H9 (cell line): ENCODE results near the gene ICE1. TPM values are rescaled to one million over a fixed set of nuclear protein-coding genes. Genes with fewer than 3 reads are reported as not detected.

Source experiments
- DNase-seq: peaks from one replicate; pipeline ENCODE4 v3.0.0-alpha.2; 2017
- H2AFZ ChIP-seq: one replicate; pipeline ENCODE4 v1.6.1; 2013; ENCODE audit warnings: mild to moderate bottlenecking, low read length, control low read depth, moderate library complexity
- H2AK5ac ChIP-seq: 2 replicates; pipeline ENCODE4 v1.6.1; 2013; ENCODE audit warnings: low read length, control low read depth, mixed read lengths; ENCODE audit not compliant: insufficient read length
- H2BK120ac ChIP-seq: one replicate; pipeline ENCODE4 v1.6.1; 2013; ENCODE audit warnings: low read depth, mild to moderate bottlenecking, low read length, control low read depth, inconsistent platforms; ENCODE audit not compliant: poor library complexity, severe bottlenecking
- H2BK12ac ChIP-seq: 2 replicates; pipeline ENCODE4 v1.6.1; 2013; ENCODE audit warnings: low read length, control low read depth, mixed read lengths, low read depth; ENCODE audit not compliant: insufficient read length
- H2BK15ac ChIP-seq: 2 replicates; pipeline ENCODE4 v1.6.1; 2013; ENCODE audit warnings: low read depth, low read length, control low read depth
- H2BK20ac ChIP-seq: one replicate; pipeline ENCODE4 v1.6.1; 2013; ENCODE audit warnings: low read depth, mild to moderate bottlenecking, low read length, control low read depth, inconsistent platforms; ENCODE audit not compliant: poor library complexity, severe bottlenecking
- H2BK5ac ChIP-seq: 2 replicates; pipeline ENCODE4 v1.6.1; 2013; ENCODE audit warnings: low read length, control low read depth, mixed read lengths; ENCODE audit not compliant: insufficient read length
- H3K14ac ChIP-seq: 2 replicates; pipeline ENCODE4 v1.6.1; 2013; ENCODE audit warnings: low read length, control low read depth; ENCODE audit not compliant: insufficient read depth
- H3K18ac ChIP-seq: 2 replicates; pipeline ENCODE4 v1.6.1; 2013; ENCODE audit warnings: low read depth, mild to moderate bottlenecking, mixed read lengths, low read length, control low read depth; ENCODE audit not compliant: insufficient read length
- H3K23ac ChIP-seq: 2 replicates; pipeline ENCODE4 v1.6.1; 2013; ENCODE audit warnings: low read length, control low read depth, mixed read lengths, low read depth; ENCODE audit not compliant: insufficient read length
- H3K23me2 ChIP-seq: 2 replicates; pipeline ENCODE4 v1.6.1; 2013; ENCODE audit warnings: low read depth, mild to moderate bottlenecking, mixed read lengths, low read length, control low read depth; ENCODE audit not compliant: insufficient read length, poor library complexity, severe bottlenecking
- H3K27ac ChIP-seq: 2 replicates; pipeline ENCODE4 v1.5.1; 2013; ENCODE audit warnings: low read length, control low read depth, mixed read lengths, low read depth; ENCODE audit not compliant: insufficient read length
- H3K27me3 ChIP-seq: 2 replicates; pipeline ENCODE4 v1.6.1; 2013; ENCODE audit warnings: low read length, control low read depth, inconsistent platforms; ENCODE audit not compliant: insufficient read depth
- H3K4ac ChIP-seq: 2 replicates; pipeline ENCODE4 v1.6.1; 2013; ENCODE audit warnings: low read depth, mild to moderate bottlenecking, control low read depth, inconsistent platforms, low read length, moderate library complexity
- H3K4me1 ChIP-seq: 2 replicates; pipeline ENCODE4 v1.6.1; 2013; ENCODE audit warnings: low read length, control low read depth, inconsistent platforms; ENCODE audit not compliant: insufficient read depth
- H3K4me2 ChIP-seq: 2 replicates; pipeline ENCODE4 v1.6.1; 2013; ENCODE audit warnings: low read length, control low read depth, mixed read lengths; ENCODE audit not compliant: insufficient read length, insufficient read depth
- H3K56ac ChIP-seq: 2 replicates; pipeline ENCODE4 v1.6.1; 2013; ENCODE audit warnings: low read depth, mild to moderate bottlenecking, mixed read lengths, low read length, control low read depth; ENCODE audit not compliant: insufficient read length
- H3K79me1 ChIP-seq: 2 replicates; pipeline ENCODE4 v1.6.1; 2013; ENCODE audit warnings: low read depth, mild to moderate bottlenecking, moderate library complexity, low read length, control low read depth, inconsistent platforms; ENCODE audit not compliant: insufficient read depth, poor library complexity, severe bottlenecking
- H3K79me2 ChIP-seq: 2 replicates; pipeline ENCODE4 v1.6.1; 2013; ENCODE audit warnings: low read length, control low read depth, inconsistent platforms; ENCODE audit not compliant: insufficient read depth
- H3K9ac ChIP-seq: 2 replicates; pipeline ENCODE4 v1.6.1; 2013; ENCODE audit warnings: low read length, control low read depth, mixed read lengths; ENCODE audit not compliant: insufficient read length; ENCODE audit errors: extremely low read depth
- H3K9me3 ChIP-seq: one replicate; pipeline ENCODE4 v1.6.1; 2013; ENCODE audit warnings: low read depth, low read length, inconsistent platforms; ENCODE audit not compliant: control insufficient read depth
- H3T11ph ChIP-seq: one replicate; pipeline ENCODE4 v1.6.1; 2013; ENCODE audit warnings: mild to moderate bottlenecking, low read length, control low read depth, inconsistent platforms
- H4K20me1 ChIP-seq: one replicate; pipeline ENCODE4 v1.6.1; 2013; ENCODE audit not compliant: control insufficient read depth, insufficient read length, insufficient read depth
- H4K5ac ChIP-seq: 2 replicates; pipeline ENCODE4 v1.6.1; 2013; ENCODE audit warnings: low read depth, mild to moderate bottlenecking, mixed read lengths, low read length, control low read depth; ENCODE audit not compliant: insufficient read length
- H4K8ac ChIP-seq: replicated peaks from 2 replicates; pipeline ENCODE4 v1.6.1; 2013; ENCODE audit warnings: low read length, control low read depth, mixed read lengths, low read depth; ENCODE audit not compliant: insufficient read length
- H4K91ac ChIP-seq: 2 replicates; pipeline ENCODE4 v1.6.1; 2013; ENCODE audit warnings: low read depth, mild to moderate bottlenecking, moderate library complexity, mixed read lengths, low read length, control low read depth; ENCODE audit not compliant: insufficient read length
- H3K27ac Mint-ChIP-seq, 3 experiments: 2 replicates in 2 of 3; 3 replicates in 1 of 3; pipeline ENCODE4 v1.8.0; 2020 to 2021; ENCODE audit warnings: mixed read lengths in 3 of 3, mild to moderate bottlenecking in 1 of 3, moderate library complexity in 1 of 3
- H3K27me3 Mint-ChIP-seq: 2 replicates; pipeline ENCODE4 v1.8.0; 2021; ENCODE audit warnings: low read depth, mild to moderate bottlenecking, moderate library complexity, mixed read lengths
- H3K36me3 Mint-ChIP-seq, 3 experiments: 2 replicates in 2 of 3; 3 replicates in 1 of 3; pipeline ENCODE4 v1.8.0; 2020 to 2021; ENCODE audit warnings: low read depth in 3 of 3, mixed read lengths in 3 of 3; ENCODE audit not compliant: insufficient read depth in 1 of 3
- H3K4me1 Mint-ChIP-seq, 2 experiments: 2 replicates each; pipeline ENCODE4 v1.8.0; 2020; ENCODE audit warnings: mixed read lengths in 2 of 2
- H3K4me3 Mint-ChIP-seq, 2 experiments: 2 replicates in 1 of 2; 3 replicates in 1 of 2; pipeline ENCODE4 v1.8.0; 2020 to 2021; ENCODE audit warnings: mild to moderate bottlenecking in 2 of 2, mixed read lengths in 2 of 2, moderate library complexity in 1 of 2
- H3K9me3 Mint-ChIP-seq, 2 experiments: 2 replicates in 1 of 2; 3 replicates in 1 of 2; pipeline ENCODE4 v1.8.0; 2020; ENCODE audit warnings: mild to moderate bottlenecking in 2 of 2, mixed read lengths in 2 of 2, moderate library complexity in 1 of 2
- CTCF ChIP-seq: fragments of 200-600 bp; sonication (generic); conservative IDR thresholded peaks from 3 replicates; pipeline ENCODE4 v1.8.0; 2021; ENCODE audit warnings: antibody characterized with exemption, mild to moderate bottlenecking
- WGBS: extraction: QIAGEN DNeasy Blood & Tissue Kit; methylation state at CpG from one replicate; pipeline ENCODE4 v1.1.7; 2013; ENCODE audit warnings: missing lambda C conversion rate, low lambda C conversion rate, mixed read lengths; ENCODE audit not compliant: insufficient read length; ENCODE audit errors: extremely low coverage; 5-methylcytosine and 5-hydroxymethylcytosine counted together
- total RNA-seq: library from RNA; stranded (reverse); gene quantifications from 2 replicates; pipeline ENCODE4 v1.2.1, GENCODE V29; 2021

The ICE1 gene
- total RNA-seq, 1 experiment from 2014 or later = 45.1 TPM

- no peak overlapping the region for H2BK15ac ChIP-seq
- no peaks in the 10 kb centered on the region for H3K79me1 ChIP-seq
- H3K27me3 ChIP-seq = no peaks in the 10 kb centered on the region
- H3K4me1 ChIP-seq = peaks cover 5% of the 10 kb centered on the region; the same call in 1 of the 2 replicates
- no peak overlapping the region for H3K56ac ChIP-seq
- peaks cover 20% of the 10 kb centered on the region for H3K9me3 ChIP-seq
- no peak overlapping the region for H4K91ac ChIP-seq
- no peak overlapping the region for H3K27ac ChIP-seq
- Mint-ChIP-seq H3K4me1 (peaks cover 0 to 10% of the 10 kb centered on the region in 2 experiments; a peak in 2 of 4 replicates), H3K27ac (no peak overlapping the region), H3K4me3 (no peak overlapping the region), H3K36me3 (peaks cover 14 to 25% (median 22%) of the 10 kb centered on the region in 3 experiments), H3K27me3 (no peaks in the 10 kb centered on the region), H3K9me3 (peaks cover 29 to 30% of the 10 kb centered on the region in 2 experiments)
- H2BK20ac ChIP-seq = no peak overlapping the region
- no peak overlapping the region for H3K9ac ChIP-seq
- no peak overlapping the region for H3K18ac ChIP-seq
- H3K23ac ChIP-seq = no peak overlapping the region
- no peak overlapping the region for H3K4ac ChIP-seq
- no peak overlapping the region for H2BK5ac ChIP-seq
- no peaks in the 10 kb centered on the region for H3K23me2 ChIP-seq
- H4K20me1 ChIP-seq = no peaks in the 10 kb centered on the region
- H2AK5ac ChIP-seq = no peak overlapping the region
- no peaks in the 10 kb centered on the region for H3K79me2 ChIP-seq
- H4K8ac ChIP-seq = no peak overlapping the region
- no peak for DNase-seq
- H2BK12ac ChIP-seq = no peak overlapping the region
- no CpG with 5 or more reads among the region's 1 CpG for WGBS
- no peak for TF ChIP-seq CTCF
- H2BK120ac ChIP-seq = no peak overlapping the region
- H3T11ph ChIP-seq = no peak overlapping the region
- no peak overlapping the region for H3K4me2 ChIP-seq
- H3K14ac ChIP-seq = no peak overlapping the region
- H4K5ac ChIP-seq = no peak overlapping the region
- no peak overlapping the region for H2AFZ ChIP-seq
Measured at GRCh38 chr5:5405441-5405840, 17.0 kb upstream of the ICE1 start.
